Measurements from ENCODE around the gene PARD6A.

Gene PARD6A

DNA sequence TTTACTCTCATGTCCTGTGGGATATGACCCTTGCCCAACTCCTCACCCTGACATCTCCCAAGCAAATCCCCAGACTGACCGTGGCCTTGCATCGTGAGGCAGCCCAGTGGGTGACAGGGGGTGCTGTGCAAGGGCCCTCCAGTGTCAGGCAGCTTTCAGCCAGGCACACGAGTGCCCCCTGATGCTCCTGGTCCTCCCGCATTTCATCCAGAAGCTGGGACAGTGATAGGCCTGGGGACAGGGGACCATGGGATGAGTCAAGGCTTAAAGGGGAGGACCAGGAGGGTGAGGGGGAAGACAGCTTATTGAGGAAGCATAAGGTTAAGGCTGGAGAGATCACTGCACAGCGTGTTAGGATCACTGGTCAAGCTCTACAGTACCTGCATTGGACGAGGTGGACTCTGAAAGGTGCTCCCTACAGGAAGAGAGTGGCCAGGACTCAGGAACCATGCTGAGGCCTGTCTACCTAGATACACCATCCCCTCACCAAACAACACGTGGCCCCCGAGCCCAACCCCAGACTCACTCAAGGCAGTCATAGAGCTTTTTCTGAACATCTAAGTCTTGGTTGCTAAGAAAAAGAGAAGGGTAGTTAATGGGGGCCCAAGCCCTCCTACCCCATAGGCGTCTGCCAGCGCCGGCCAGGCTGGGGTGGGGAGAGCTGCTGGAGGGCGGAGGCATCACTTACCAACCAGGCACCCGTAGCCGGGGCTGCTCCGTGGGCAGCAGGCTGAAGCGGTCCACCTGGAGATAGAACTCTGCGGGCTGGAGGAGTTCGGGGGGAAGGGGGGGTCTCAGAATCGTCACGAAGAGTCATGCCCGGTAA is 1.7 kb upstream of the PARD6A start:
- no peak for DNase-seq (ENCODE audit: low read depth)
- TF ChIP-seq, protein P1, sequence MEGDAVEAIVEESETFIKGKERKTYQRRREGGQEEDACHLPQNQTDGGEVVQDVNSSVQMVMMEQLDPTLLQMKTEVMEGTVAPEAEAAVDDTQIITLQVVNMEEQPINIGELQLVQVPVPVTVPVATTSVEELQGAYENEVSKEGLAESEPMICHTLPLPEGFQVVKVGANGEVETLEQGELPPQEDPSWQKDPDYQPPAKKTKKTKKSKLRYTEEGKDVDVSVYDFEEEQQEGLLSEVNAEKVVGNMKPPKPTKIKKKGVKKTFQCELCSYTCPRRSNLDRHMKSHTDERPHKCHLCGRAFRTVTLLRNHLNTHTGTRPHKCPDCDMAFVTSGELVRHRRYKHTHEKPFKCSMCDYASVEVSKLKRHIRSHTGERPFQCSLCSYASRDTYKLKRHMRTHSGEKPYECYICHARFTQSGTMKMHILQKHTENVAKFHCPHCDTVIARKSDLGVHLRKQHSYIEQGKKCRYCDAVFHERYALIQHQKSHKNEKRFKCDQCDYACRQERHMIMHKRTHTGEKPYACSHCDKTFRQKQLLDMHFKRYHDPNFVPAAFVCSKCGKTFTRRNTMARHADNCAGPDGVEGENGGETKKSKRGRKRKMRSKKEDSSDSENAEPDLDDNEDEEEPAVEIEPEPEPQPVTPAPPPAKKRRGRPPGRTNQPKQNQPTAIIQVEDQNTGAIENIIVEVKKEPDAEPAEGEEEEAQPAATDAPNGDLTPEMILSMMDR (conservative IDR thresholded peaks at IDR 0.05; ENCODE audit: low read depth, low read length): no peak

DNA sequence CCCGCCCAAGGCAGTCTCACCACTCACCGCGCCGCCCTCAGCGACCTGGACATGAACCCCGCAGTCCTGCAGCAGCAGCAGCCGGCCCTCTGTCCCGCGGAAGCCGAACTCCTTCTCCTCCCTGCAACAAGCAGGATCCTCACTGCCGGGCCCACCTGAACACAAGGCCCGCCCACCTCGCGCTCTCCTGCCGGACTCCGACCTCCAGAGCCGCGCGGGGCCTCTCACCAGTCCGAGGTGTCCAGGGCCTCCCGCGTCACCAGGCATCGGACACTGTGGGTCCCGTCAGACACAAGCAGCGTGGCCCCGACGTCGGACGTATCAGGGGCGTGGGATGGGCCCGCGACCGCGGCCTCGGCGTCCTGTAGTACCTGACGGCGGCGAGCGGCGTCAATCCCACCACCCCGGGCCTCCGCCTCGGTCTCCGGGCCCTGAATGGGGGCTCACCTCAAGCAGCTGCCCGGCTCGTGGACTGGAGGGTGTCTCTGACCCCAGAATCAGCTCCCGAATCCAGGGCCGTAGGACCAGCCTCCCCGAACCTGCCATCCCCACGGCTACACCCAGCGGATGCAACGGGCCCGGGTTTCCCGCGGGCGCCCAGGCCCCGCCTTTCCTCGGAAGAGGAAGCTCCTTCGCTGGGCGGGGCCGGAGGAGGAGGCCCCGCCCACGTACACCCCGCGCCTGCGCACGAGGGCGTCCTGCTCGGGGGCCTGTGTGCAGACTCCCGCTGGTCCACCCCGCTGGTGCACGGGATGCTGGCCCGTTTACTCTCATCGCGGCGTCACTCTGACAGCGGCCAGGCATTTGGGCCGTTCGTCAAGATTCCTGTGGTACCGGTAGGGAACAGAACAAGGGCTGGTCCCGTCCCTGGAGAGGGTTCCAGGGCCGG is 841 bp upstream of the PARD6A start, which contains the start of gene ACD:
ACD (minus strand) TSS at position 586 of the 889 bp plus-strand sequence; CDS start at position 546, 40 bp downstream.
- TF ChIP-seq, protein P1 (conservative IDR thresholded peaks at IDR 0.05; ENCODE audit: low read depth, low read length): no peak
- DNase-seq (ENCODE audit: low read depth): no peak
- H3K4me3 ChIP-seq (ENCODE audit: low read length): peak within 1 kb of the TSS; percentile 90

More for the DNA sequence above, 1.7 kb upstream of the PARD6A start:
- peak overlapping the region; percentile 90 for H3K4me3 ChIP-seq (ENCODE audit: low read length)

DNA sequence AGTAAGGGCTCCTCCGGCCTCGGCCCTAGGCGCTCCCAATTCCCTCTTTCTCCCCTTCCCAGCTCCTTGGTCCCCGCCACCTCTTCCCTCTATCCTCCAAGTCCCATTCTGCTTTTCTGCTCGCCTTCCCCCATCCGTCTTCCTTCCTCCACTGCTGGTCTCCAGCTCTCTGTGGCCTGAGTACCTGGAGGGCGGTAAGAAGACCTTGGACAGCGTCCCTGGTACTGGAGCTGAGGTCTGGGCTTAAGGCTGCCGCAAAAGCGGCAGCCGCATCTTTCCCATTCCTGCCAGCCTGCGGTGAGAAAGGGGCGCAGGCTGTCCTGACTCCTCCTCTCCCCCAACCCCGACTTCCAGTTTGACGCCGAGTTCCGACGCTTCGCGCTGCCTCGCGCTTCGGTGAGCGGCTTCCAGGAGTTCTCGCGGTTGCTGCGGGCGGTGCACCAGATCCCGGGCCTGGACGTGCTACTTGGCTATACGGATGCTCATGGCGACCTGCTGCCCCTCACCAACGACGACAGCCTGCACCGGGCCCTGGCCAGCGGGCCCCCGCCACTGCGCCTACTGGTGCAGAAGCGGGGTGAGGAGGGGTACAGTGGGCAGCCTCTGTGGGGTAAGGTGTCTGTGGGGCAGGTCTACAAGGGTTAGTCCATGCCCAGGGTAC is 471 bp downstream of the PARD6A start:
- TF ChIP-seq, protein P1 (conservative IDR thresholded peaks at IDR 0.05; ENCODE audit: low read depth, low read length): no peak
- DNase-seq (ENCODE audit: low read depth): peak; percentile 50
- peak overlapping the region; percentile 90 for H3K4me3 ChIP-seq (ENCODE audit: low read length)

DNA sequence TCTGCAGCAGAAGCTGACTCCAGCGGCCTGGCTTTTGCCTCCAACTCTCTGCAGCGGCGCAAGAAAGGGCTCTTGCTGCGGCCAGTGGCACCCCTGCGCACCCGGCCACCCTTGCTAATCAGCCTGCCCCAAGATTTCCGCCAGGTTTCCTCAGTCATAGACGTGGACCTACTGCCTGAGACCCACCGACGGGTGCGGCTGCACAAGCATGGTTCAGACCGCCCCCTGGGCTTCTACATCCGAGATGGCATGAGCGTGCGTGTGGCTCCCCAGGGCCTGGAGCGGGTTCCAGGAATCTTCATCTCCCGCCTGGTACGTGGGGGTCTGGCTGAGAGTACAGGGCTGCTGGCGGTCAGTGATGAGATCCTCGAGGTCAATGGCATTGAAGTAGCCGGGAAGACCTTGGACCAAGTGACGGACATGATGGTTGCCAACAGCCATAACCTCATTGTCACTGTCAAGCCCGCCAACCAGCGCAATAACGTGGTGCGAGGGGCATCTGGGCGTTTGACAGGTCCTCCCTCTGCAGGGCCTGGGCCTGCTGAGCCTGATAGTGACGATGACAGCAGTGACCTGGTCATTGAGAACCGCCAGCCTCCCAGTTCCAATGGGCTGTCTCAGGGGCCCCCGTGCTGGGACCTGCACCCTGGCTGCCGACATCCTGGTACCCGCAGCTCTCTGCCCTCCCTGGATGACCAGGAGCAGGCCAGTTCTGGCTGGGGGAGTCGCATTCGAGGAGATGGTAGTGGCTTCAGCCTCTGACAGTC is 1.3 kb downstream of the PARD6A start:
- DNase-seq (ENCODE audit: low read depth): no peak

DNA sequence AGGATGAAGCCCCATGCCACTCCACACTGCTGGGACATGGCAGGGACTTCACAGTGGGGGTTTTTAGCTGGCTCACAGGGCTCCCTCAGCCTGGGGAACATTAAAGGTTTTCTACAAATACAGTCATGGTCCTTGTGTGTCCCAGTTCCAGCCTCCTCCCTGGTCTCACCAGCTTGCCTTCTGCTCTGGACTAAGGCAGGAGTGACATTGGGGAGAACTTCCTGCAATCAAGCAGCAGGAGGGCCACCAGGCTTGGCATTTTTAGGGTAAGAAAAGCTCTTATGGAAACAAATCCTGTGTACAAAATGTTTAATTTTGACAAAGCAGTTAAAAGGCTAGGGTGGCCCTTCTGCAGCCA is 1.9 kb downstream of the PARD6A start:
- no peak for DNase-seq (ENCODE audit: low read depth)
- H3K4me3 ChIP-seq (ENCODE audit: low read length): no peak overlapping the region
- TF ChIP-seq, protein P1 (conservative IDR thresholded peaks at IDR 0.05; ENCODE audit: low read depth, low read length): no peak

More for the DNA sequence above, 1.3 kb downstream of the PARD6A start:
- TF ChIP-seq, protein P1 (conservative IDR thresholded peaks at IDR 0.05; ENCODE audit: low read depth, low read length): no peak
- H3K4me3 ChIP-seq (ENCODE audit: low read length): no peak overlapping the region

DNA sequence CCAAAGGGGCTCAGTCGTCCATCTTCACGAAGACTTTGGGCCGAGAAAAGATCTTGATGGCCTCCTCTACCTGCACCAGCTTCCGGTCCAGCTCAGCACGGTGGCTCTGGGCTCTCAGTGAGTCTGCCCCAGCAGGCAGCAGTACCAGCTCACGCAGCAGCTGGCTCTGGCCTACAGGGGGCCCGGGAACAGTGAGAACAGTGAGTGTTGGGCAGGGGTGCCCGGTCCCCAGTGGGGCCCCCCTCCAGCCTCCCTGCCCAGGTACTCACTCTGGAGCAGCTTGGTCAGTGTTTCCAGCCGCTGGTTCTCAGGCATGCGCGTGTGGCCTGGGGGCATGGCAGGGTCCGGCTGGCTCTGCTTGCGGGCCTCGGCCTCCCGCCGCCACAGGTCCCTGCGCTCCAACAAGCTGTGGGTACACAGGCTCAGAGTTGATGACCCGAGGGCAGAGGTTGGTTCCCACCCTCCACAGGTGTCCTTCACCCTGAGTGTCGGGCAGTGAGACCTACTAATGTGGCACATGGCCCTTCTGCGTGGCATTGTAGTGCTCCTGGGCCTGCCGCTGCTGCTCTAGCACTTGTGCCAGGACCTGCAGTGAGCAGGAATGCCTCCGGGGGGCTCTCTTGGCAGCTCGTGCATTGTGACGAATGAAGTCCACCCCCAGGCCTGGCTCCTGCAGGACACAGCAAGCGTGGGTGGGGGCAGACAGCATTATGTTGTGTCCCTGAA is 2.6 kb downstream of the PARD6A start:
- TF ChIP-seq, protein P1 (conservative IDR thresholded peaks at IDR 0.05; ENCODE audit: low read depth, low read length): peak; percentile 59
- DNase-seq (ENCODE audit: low read depth): no peak
- no peak overlapping the region for H3K4me3 ChIP-seq (ENCODE audit: low read length)

All from retinal pigment epithelial cell (primary cell).